Activated T-cell treated with anti-CD3 and anti-CD28 coated beads for 1 hour (primary cell): ENCODE data around the gene APLP1.
A peak's percentile ranks its signal among the peaks of the same experiment; 100 is the strongest.
"Not testable (repeated sequence)": the region's sequence is repeated elsewhere in the genome, so short reads cannot be mapped to it uniquely, and the experiment has no call there.

ENCODE experiments used
- DNase-seq: peaks from one replicate; pipeline ENCODE4 v3.0.0-alpha.2; 2020; ENCODE audit warnings: low read depth

APLP1 gene

GRCh38 chr19:35852029-35852780, 16.2 kb upstream of the APLP1 start, which contains the start of gene NPHS1:
Gene NPHS1, minus strand, starts transcription at chr19:35852504. Its CDS starts 667 bp downstream, at chr19:35851837.
- no peak for DNase-seq

GRCh38 chr19:35853038-35853756, 15.2 kb upstream of the APLP1 start:
- no peak for DNase-seq

GRCh38 chr19:35856546-35857149, 11.7 kb upstream of the APLP1 start, which contains the start of gene KIRREL2:
Gene KIRREL2, plus strand, starts transcription at chr19:35856911. Its CDS starts 209 bp downstream, at chr19:35857120.
- DNase-seq: no peak

- no peak for DNase-seq
These were observed 10.1 kb upstream of the APLP1 start for GRCh38 chr19:35858311-35858710.

GRCh38 chr19:35859414-35859813, 9.0 kb upstream of the APLP1 start:
- DNase-seq: no peak

- DNase-seq: no peak
These were observed 7.9 kb upstream of the APLP1 start for GRCh38 chr19:35860436-35860817.

- DNase-seq: no peak
These were observed 7.3 kb upstream of the APLP1 start for GRCh38 chr19:35860818-35861639.

GRCh38 chr19:35861640-35862160, 6.7 kb upstream of the APLP1 start:
- DNase-seq: no peak

GRCh38 chr19:35862528-35862927, 5.8 kb upstream of the APLP1 start:
- DNase-seq: no peak

GRCh38 chr19:35863018-35863417, 5.4 kb upstream of the APLP1 start:
- DNase-seq: no peak

- DNase-seq: no peak
These were observed 501 bp downstream of the APLP1 start for GRCh38 chr19:35868823-35869326.

GRCh38 chr19:35869327-35870123, 1.2 kb downstream of the APLP1 start:
- DNase-seq: peak; percentile 62

- not testable (repeated sequence) for DNase-seq
These were observed 1.9 kb downstream of the APLP1 start for GRCh38 chr19:35870124-35870736.

- DNase-seq: no peak
These were observed 2.4 kb downstream of the APLP1 start for GRCh38 chr19:35870798-35871197.

- no peak for DNase-seq
These were observed 3.2 kb downstream of the APLP1 start for GRCh38 chr19:35871611-35872010.

- DNase-seq: no peak
These were observed 3.8 kb downstream of the APLP1 start for GRCh38 chr19:35872180-35872579.

GRCh38 chr19:35874392-35874930, 6.1 kb downstream of the APLP1 start:
- DNase-seq: no peak

- no peak for DNase-seq
These were observed 10.7 kb downstream of the APLP1 start for GRCh38 chr19:35879068-35879467.

GRCh38 chr19:35879770-35880317, 11.5 kb downstream of the APLP1 start:
- DNase-seq: peak; percentile 63
